PC-3 (cell line): Measurements from ENCODE around the gene MBTD1. TPM values are rescaled to one million over a fixed set of nuclear protein-coding genes. Genes with fewer than 3 reads are reported as not detected.
"Not testable (repeated sequence)": the region's sequence is repeated elsewhere in the genome, so short reads cannot be mapped to it uniquely, and the experiment has no call there.

Source experiments
- ATAC-seq: fragments of 200-7000 bp; cut with Tn5 transposase; 2 replicates; pipeline ENCODE4 v1.9.1; 2020; ENCODE audit warnings: mild to moderate bottlenecking, moderate library complexity
- BruUV-seq: library from RNA; stranded (reverse); fragments of 400-500 nt; replicated peaks from 2 replicates; lab custom pipeline; 2021; lab: Mats Ljungman, UMichigan
- CTCF ChIA-PET: fragments of 300-600 bp; sonication (Branson Sonifier 250); formaldehyde crosslinking; loops from one replicate; lab custom pipeline; 2022; ENCODE audit warnings: antibody characterized with exemption; lab: Charles Lee
- POLR2A ChIA-PET: fragments of 300-600 bp; sonication (Branson Sonifier 250); formaldehyde crosslinking; loops from one replicate; lab custom pipeline; 2022; ENCODE audit warnings: antibody characterized with exemption; ENCODE audit not compliant: unreplicated experiment; lab: Charles Lee
- DNase-seq: peaks from one replicate; pipeline ENCODE4 v3.0.0-alpha.2; 2015
- H2AFZ ChIP-seq: fragments of 300-600 bp; sonication (generic); 2 replicates; pipeline ENCODE4 v1.6.0; 2016; ENCODE audit warnings: antibody characterized with exemption, low read length
- H3F3A ChIP-seq: fragments of 300-600 bp; sonication (generic); one replicate; pipeline ENCODE4 v1.6.0; 2017; ENCODE audit warnings: antibody characterized with exemption, low read length, control low read depth, mild to moderate bottlenecking; ENCODE audit not compliant: unreplicated experiment
- H3K27ac ChIP-seq: fragments of 300-600 bp; sonication (generic); 2 replicates; pipeline ENCODE4 v1.5.1; 2016; ENCODE audit warnings: mild to moderate bottlenecking, low read length
- H3K27me3 ChIP-seq: fragments of 300-600 bp; sonication (generic); 2 replicates; pipeline ENCODE4 v1.6.1; 2016; ENCODE audit warnings: low read length, mixed read lengths
- H3K36me3 ChIP-seq: fragments of 300-600 bp; sonication (generic); 2 replicates; pipeline ENCODE4 v1.6.1; 2016; ENCODE audit warnings: low read depth, mixed run types, low read length, mixed read lengths
- H3K4me1 ChIP-seq: fragments of 300-600 bp; sonication (generic); 2 replicates; pipeline ENCODE4 v1.5.1; 2016; ENCODE audit warnings: low read length; ENCODE audit not compliant: insufficient read depth
- H3K4me2 ChIP-seq: fragments of 300-600 bp; sonication (generic); 2 replicates; pipeline ENCODE4 v1.6.0; 2016; ENCODE audit warnings: low read length
- H3K4me3 ChIP-seq: fragments of 300-600 bp; sonication (generic); 2 replicates; pipeline ENCODE4 v1.5.1; 2016; ENCODE audit warnings: mild to moderate bottlenecking, low read length, mixed read lengths
- H3K79me2 ChIP-seq: fragments of 300-600 bp; sonication (generic); 2 replicates; pipeline ENCODE4 v1.6.1; 2017; ENCODE audit warnings: low read length, mixed read lengths
- H3K9ac ChIP-seq: fragments of 300-600 bp; sonication (generic); 2 replicates; pipeline ENCODE4 v1.6.0; 2016; ENCODE audit warnings: mild to moderate bottlenecking, low read length
- H3K9me2 ChIP-seq: fragments of 300-600 bp; sonication (generic); replicated peaks from 2 replicates; pipeline ENCODE4 v1.6.1; 2016; ENCODE audit warnings: mixed run types, low read length, mixed read lengths
- H3K9me3 ChIP-seq: fragments of 300-600 bp; sonication (generic); 2 replicates; pipeline ENCODE4 v1.6.1; 2016; ENCODE audit warnings: low read length, mixed read lengths
- H4K20me1 ChIP-seq: fragments of 300-600 bp; sonication (generic); 2 replicates; pipeline ENCODE4 v1.6.1; 2016; ENCODE audit warnings: low read length, mixed read lengths
- EZH2 ChIP-seq: fragments of 300-600 bp; sonication (generic); IDR thresholded peaks from one replicate; pipeline ENCODE4 v1.6.1; 2017; ENCODE audit warnings: antibody characterized with exemption, mild to moderate bottlenecking, low read length; ENCODE audit not compliant: unreplicated experiment
- EZH2phosphoT487 ChIP-seq: fragments of 300-600 bp; sonication (generic); IDR thresholded peaks from 2 replicates; pipeline ENCODE4 v1.6.1; 2018; ENCODE audit warnings: mild to moderate bottlenecking, antibody characterized with exemption, low read length, borderline replicate concordance
- intact Hi-C: fragments of 100-400 bp; cut with micrococcal nuclease; formaldehyde crosslinking; loops from 2 replicates; pipeline ENCODE4 v1.9.0; 2023
- total RNA-seq: library from RNA; depleted of rRNA; stranded (reverse); fragments of >200 nt; gene quantifications from 2 replicates; pipeline ENCODE4 v1.2.3, GENCODE V29; 2014
- TF ChIP-seq, protein P1 (sequence below): fragments of 300-600 bp; sonication (generic); conservative IDR thresholded peaks from 2 replicates; pipeline ENCODE4 v1.5.1; 2017; ENCODE audit warnings: antibody characterized with exemption, low read depth, mild to moderate bottlenecking, low read length

MBTD1 gene
- total RNA-seq, 1 experiment from 2014 or later: 13.8 TPM

GRCh38 chr17:51228161-51228560, 31.7 kb downstream of the MBTD1 start:
- H3K9me2 ChIP-seq: no peaks in the 10 kb centered on the region
- no peak for DNase-seq
- ChIA-PET POLR2A (no interaction called here), CTCF (no interaction called here)
- no peak overlapping the region for H3K27ac ChIP-seq
- 0 out of 2 replicates have a peak, but pooled peaks cover 6% of the 10 kb centered on the region for H3K4me1 ChIP-seq
- no peak for ATAC-seq
- H3K4me2 ChIP-seq: no peak overlapping the region
- H3K79me2 ChIP-seq: peaks cover 45% of the 10 kb centered on the region
- intact Hi-C loops: no loop called here
- no peak overlapping the region for H3K4me3 ChIP-seq
- no peak for TF ChIP-seq EZH2
- TF ChIP-seq EZH2phosphoT487: no peak
- TF ChIP-seq, protein P1, sequence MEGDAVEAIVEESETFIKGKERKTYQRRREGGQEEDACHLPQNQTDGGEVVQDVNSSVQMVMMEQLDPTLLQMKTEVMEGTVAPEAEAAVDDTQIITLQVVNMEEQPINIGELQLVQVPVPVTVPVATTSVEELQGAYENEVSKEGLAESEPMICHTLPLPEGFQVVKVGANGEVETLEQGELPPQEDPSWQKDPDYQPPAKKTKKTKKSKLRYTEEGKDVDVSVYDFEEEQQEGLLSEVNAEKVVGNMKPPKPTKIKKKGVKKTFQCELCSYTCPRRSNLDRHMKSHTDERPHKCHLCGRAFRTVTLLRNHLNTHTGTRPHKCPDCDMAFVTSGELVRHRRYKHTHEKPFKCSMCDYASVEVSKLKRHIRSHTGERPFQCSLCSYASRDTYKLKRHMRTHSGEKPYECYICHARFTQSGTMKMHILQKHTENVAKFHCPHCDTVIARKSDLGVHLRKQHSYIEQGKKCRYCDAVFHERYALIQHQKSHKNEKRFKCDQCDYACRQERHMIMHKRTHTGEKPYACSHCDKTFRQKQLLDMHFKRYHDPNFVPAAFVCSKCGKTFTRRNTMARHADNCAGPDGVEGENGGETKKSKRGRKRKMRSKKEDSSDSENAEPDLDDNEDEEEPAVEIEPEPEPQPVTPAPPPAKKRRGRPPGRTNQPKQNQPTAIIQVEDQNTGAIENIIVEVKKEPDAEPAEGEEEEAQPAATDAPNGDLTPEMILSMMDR: no peak
- H4K20me1 ChIP-seq: peaks cover 2% of the 10 kb centered on the region; the same call in 1 of the 2 replicates
- H2AFZ ChIP-seq: no peak overlapping the region
- peaks cover 4% of the 10 kb centered on the region; the same call in 1 of the 2 replicates for H3K36me3 ChIP-seq
- no peaks in the 10 kb centered on the region for H3F3A ChIP-seq
- no peaks in the 10 kb centered on the region for H3K27me3 ChIP-seq
- H3K9me3 ChIP-seq: no peaks in the 10 kb centered on the region
- H3K9ac ChIP-seq: no peak overlapping the region
- no TSS peak for BruUV-seq

GRCh38 chr17:51225523-51225922, 34.3 kb downstream of the MBTD1 start:
- H3K27me3 ChIP-seq, H3K27ac ChIP-seq, ATAC-seq, H2AFZ ChIP-seq, H3K4me2 ChIP-seq, CTCF ChIA-PET, DNase-seq, intact Hi-C loops, H3K9me2 ChIP-seq, H3K9ac ChIP-seq, H3K4me1 ChIP-seq, POLR2A ChIA-PET, H3F3A ChIP-seq, H3K9me3 ChIP-seq, H4K20me1 ChIP-seq, H3K4me3 ChIP-seq, BruUV-seq: not testable (repeated sequence)
- peaks cover 13% of the 10 kb centered on the region; the same call in 1 of the 2 replicates for H3K36me3 ChIP-seq
- peaks cover 27% of the 10 kb centered on the region for H3K79me2 ChIP-seq

- Histone ChIP-seq H3K27me3 (no peaks in the 10 kb centered on the region), H3F3A (no peaks in the 10 kb centered on the region), H3K9me2 (no peaks in the 10 kb centered on the region), H3K27ac (no peak overlapping the region), H2AFZ (no peak overlapping the region), H3K79me2 (peaks cover 22% of the 10 kb centered on the region), H3K4me2 (no peak overlapping the region), H4K20me1 (no peaks in the 10 kb centered on the region), H3K4me3 (no peak overlapping the region), H3K9me3 (no peaks in the 10 kb centered on the region), H3K4me1 (0 out of 2 replicates have a peak, but pooled peaks cover 6% of the 10 kb centered on the region), H3K9ac (no peak overlapping the region), H3K36me3 (peaks cover 21% of the 10 kb centered on the region; the same call in 1 of the 2 replicates)
- DNase-seq: no peak
- ChIA-PET POLR2A (no interaction called here), CTCF (no interaction called here)
- ATAC-seq: no peak
- no TSS peak for BruUV-seq
- TF ChIP-seq EZH2 (no peak), EZH2phosphoT487 (no peak)
- TF ChIP-seq, protein P1: no peak
- intact Hi-C loops: no loop called here
Measured at GRCh38 chr17:51224402-51225262, 35.2 kb downstream of the MBTD1 start.
